Left kidney (tissue), 2 donors: ENCODE measurements around the gene CHRNA4. TPM values are rescaled to one million over a fixed set of nuclear protein-coding genes. Genes with fewer than 3 reads are reported as not detected.

ENCODE experiments used
- DNase-seq: peaks from one replicate; pipeline ENCODE4 v3.0.0-alpha.2; 2013
- polyA plus RNA-seq: library from polyadenylated mRNA; unstranded; fragments of 120-200 nt; gene quantifications from one replicate; pipeline ENCODE4 v1.2.1, GENCODE V29; 2013; ENCODE audit not compliant: insufficient read length

The CHRNA4 gene
- polyA plus RNA-seq, 1 donor, result 13.3 TPM

- DNase-seq, result no peak
Observed at GRCh38 chr20:63363981-63364561, 2.9 kb upstream of the CHRNA4 start.

- no peak for DNase-seq
Observed at GRCh38 chr20:63363013-63363957, 2.1 kb upstream of the CHRNA4 start.

GRCh38 chr20:63362436-63363009 is 1.4 kb upstream of the CHRNA4 start:
- no peak for DNase-seq

- DNase-seq, result no peak
Observed at GRCh38 chr20:63361519-63362435, 628 bp upstream of the CHRNA4 start.

- no peak for DNase-seq
Observed at GRCh38 chr20:63359937-63360849, 956 bp downstream of the CHRNA4 start.

GRCh38 chr20:63359164-63359934 is 1.8 kb downstream of the CHRNA4 start:
- DNase-seq, result no peak

GRCh38 chr20:63357921-63358905 is 2.9 kb downstream of the CHRNA4 start:
- DNase-seq, result no peak

- no peak for DNase-seq
Observed at GRCh38 chr20:63356931-63357879, 3.9 kb downstream of the CHRNA4 start.

- no peak for DNase-seq
Observed at GRCh38 chr20:63356511-63356910, 4.6 kb downstream of the CHRNA4 start.

GRCh38 chr20:63355781-63356295 is 5.3 kb downstream of the CHRNA4 start:
- no peak for DNase-seq

GRCh38 chr20:63354636-63355350 is 6.4 kb downstream of the CHRNA4 start:
- no peak for DNase-seq

GRCh38 chr20:63352811-63353221 is 8.3 kb downstream of the CHRNA4 start:
- no peak for DNase-seq

- no peak for DNase-seq
Observed at GRCh38 chr20:63351811-63352591, 9.1 kb downstream of the CHRNA4 start.

- DNase-seq, result no peak
Observed at GRCh38 chr20:63351326-63351700, 9.8 kb downstream of the CHRNA4 start.

GRCh38 chr20:63350597-63351325 is 10.4 kb downstream of the CHRNA4 start:
- DNase-seq, result no peak
